NT2/D1 (cell line): ENCODE results near the gene EPHA6.

Experiments
- YY1 ChIP-seq: IDR thresholded peaks from 2 replicates; pipeline ENCODE4 v1.6.1; 2011; ENCODE audit not compliant: insufficient read length, insufficient read depth
- ZNF274 ChIP-seq: IDR thresholded peaks from 2 replicates; pipeline ENCODE4 v1.6.1; 2011; ENCODE audit warnings: mild to moderate bottlenecking, low read depth, low read length

- no peak for TF ChIP-seq ZNF274
- no peak for TF ChIP-seq YY1
Observed at GRCh38 chr3:97670952-97671351, 856.6 kb downstream of the EPHA6 start.
